Measurements from ENCODE around the gene C6orf52. TPM values are rescaled to one million over a fixed set of nuclear protein-coding genes. Genes with fewer than 3 reads are reported as not detected.

The C6orf52 gene
- total RNA-seq, 3 donors from 2014 or later: 1.3 TPM; not detected in 2

- peak overlapping the region; percentile 67 to 94 (median 90) for H3K4me3 ChIP-seq
- DNase-seq (ENCODE audit: low spot score in 2 of 2): no peak
- TF ChIP-seq POLR2A (IDR thresholded peaks at IDR 0.05) (no peak), CTCF (IDR thresholded peaks at IDR 0.05) (no peak), POLR2AphosphoS5 (IDR thresholded peaks at IDR 0.05) (no peak)
- intact Hi-C loops (cut with DNase I; ENCODE audit: low total_unique reads): no loop called here
- H3K27ac ChIP-seq: peak overlapping the region; percentile 96 to 97
- H3K4me1 ChIP-seq: peaks cover 6 to 10% of the 10 kb centered on the region in 2 donors
- no peaks in the 10 kb centered on the region for H3K36me3 ChIP-seq
- no peaks in the 10 kb centered on the region for H3K9me3 ChIP-seq
- H3K27me3 ChIP-seq: no peaks in the 10 kb centered on the region
These were observed 756 bp upstream of the C6orf52 start for GRCh38 chr6:10695086-10695657.

- no peaks in the 10 kb centered on the region for H3K9me3 ChIP-seq
- H3K27me3 ChIP-seq: no peaks in the 10 kb centered on the region
- intact Hi-C loops (cut with DNase I; ENCODE audit: low total_unique reads): no loop called here
- DNase-seq (ENCODE audit: low spot score in 2 of 2): no peak
- H3K36me3 ChIP-seq: no peaks in the 10 kb centered on the region
- H3K27ac ChIP-seq: peak overlapping the region in 1 of 2 donors; percentile 96
- peaks cover 6 to 10% of the 10 kb centered on the region in 2 donors for H3K4me1 ChIP-seq
- peak overlapping the region in 2 of 3 donors; percentile 90 to 94 for H3K4me3 ChIP-seq
- TF ChIP-seq POLR2A (IDR thresholded peaks at IDR 0.05) (no peak), CTCF (IDR thresholded peaks at IDR 0.05) (no peak), POLR2AphosphoS5 (IDR thresholded peaks at IDR 0.05) (no peak)
These were observed 1.4 kb downstream of the C6orf52 start for GRCh38 chr6:10692965-10693538.

GRCh38 chr6:10690651-10691445, 3.6 kb downstream of the C6orf52 start:
- Histone ChIP-seq H3K36me3 (no peaks in the 10 kb centered on the region), H3K4me3 (no peak overlapping the region), H3K4me1 (peaks cover 2 to 6% of the 10 kb centered on the region in 2 donors), H3K9me3 (no peaks in the 10 kb centered on the region), H3K27me3 (no peaks in the 10 kb centered on the region), H3K27ac (peak overlapping the region; percentile 55 to 70)
- no peak for TF ChIP-seq POLR2A (IDR thresholded peaks at IDR 0.05)
- TF ChIP-seq CTCF (IDR thresholded peaks at IDR 0.05): no peak
- no peak for TF ChIP-seq POLR2AphosphoS5 (IDR thresholded peaks at IDR 0.05)
- DNase-seq (ENCODE audit: low spot score in 2 of 2): no peak
- intact Hi-C loops (cut with DNase I; ENCODE audit: low total_unique reads): no loop called here

GRCh38 chr6:10687582-10687981, 6.8 kb downstream of the C6orf52 start:
- TF ChIP-seq CTCF (IDR thresholded peaks at IDR 0.05): no peak
- TF ChIP-seq POLR2A (IDR thresholded peaks at IDR 0.05): no peak
- Histone ChIP-seq H3K27me3 (no peaks in the 10 kb centered on the region), H3K27ac (no peak overlapping the region), H3K9me3 (no peaks in the 10 kb centered on the region), H3K4me1 (no peaks in the 10 kb centered on the region), H3K4me3 (no peak overlapping the region), H3K36me3 (no peaks in the 10 kb centered on the region)
- DNase-seq (ENCODE audit: low spot score in 2 of 2): no peak
- intact Hi-C loops (cut with DNase I; ENCODE audit: low total_unique reads): no loop called here

GRCh38 chr6:10686901-10687300, 7.5 kb downstream of the C6orf52 start:
- H3K4me3 ChIP-seq: no peak overlapping the region
- H3K4me1 ChIP-seq: no peaks in the 10 kb centered on the region
- H3K27ac ChIP-seq: no peak overlapping the region
- H3K36me3 ChIP-seq: no peaks in the 10 kb centered on the region
- intact Hi-C loops (cut with DNase I; ENCODE audit: low total_unique reads): no loop called here
- DNase-seq (ENCODE audit: low spot score in 2 of 2): no peak
- TF ChIP-seq POLR2A (IDR thresholded peaks at IDR 0.05) (no peak), POLR2AphosphoS5 (IDR thresholded peaks at IDR 0.05) (no peak), CTCF (IDR thresholded peaks at IDR 0.05) (no peak)
- no peaks in the 10 kb centered on the region for H3K27me3 ChIP-seq
- no peaks in the 10 kb centered on the region for H3K9me3 ChIP-seq
